H1 (cell line): Measurements from ENCODE around the gene BIN1. TPM values are rescaled to one million over a fixed set of nuclear protein-coding genes. Genes with fewer than 3 reads are reported as not detected.

ENCODE experiments used
- CTCF ChIA-PET: fragments of 300-600 bp; sonication (Branson Sonifier 250); formaldehyde crosslinking; loops from one replicate; lab custom pipeline; 2021; ENCODE audit not compliant: partially characterized antibody; lab: Charles Lee
- POLR2A ChIA-PET: fragments of 300-600 bp; sonication (Branson Sonifier 250); formaldehyde crosslinking; loops from one replicate; lab custom pipeline; 2021; ENCODE audit warnings: inconsistent platforms; ENCODE audit not compliant: partially characterized antibody; lab: Charles Lee
- DNase-seq, 2 experiments: peaks; one replicate each; pipeline versions ENCODE4 v3.0.0 to v3.0.0-alpha.2; 2010 to 2022; ENCODE audit warnings: low spot score in 2 of 2, low read depth in 1 of 2, mixed read lengths in 1 of 2
- FAIRE-seq: peaks from 2 replicates; lab custom pipeline; 2011; peaks lifted over from hg19 to GRCh38; lab: Jason Lieb, UNC
- H2AFZ ChIP-seq: 2 replicates; pipeline ENCODE4 v1.8.1; 2012; ENCODE audit warnings: low read length, inconsistent platforms
- H2AK5ac ChIP-seq: 2 replicates; pipeline ENCODE4 v1.6.1; 2013; ENCODE audit warnings: low read depth, low read length
- H2BK120ac ChIP-seq: replicated peaks from 2 replicates; pipeline ENCODE3; 2013; ENCODE audit warnings: low read depth, low read length, inconsistent platforms
- H2BK12ac ChIP-seq: 2 replicates; pipeline ENCODE4 v1.6.1; 2013; ENCODE audit warnings: low read depth, low read length
- H2BK15ac ChIP-seq: 2 replicates; pipeline ENCODE4 v1.6.1; 2013; ENCODE audit warnings: low read length
- H2BK20ac ChIP-seq: 2 replicates; pipeline ENCODE4 v1.6.1; 2013; ENCODE audit warnings: low read length
- H2BK5ac ChIP-seq: 2 replicates; pipeline ENCODE4 v1.6.1; 2013; ENCODE audit warnings: low read depth, low read length
- H3K14ac ChIP-seq: 2 replicates; pipeline ENCODE4 v1.6.1; 2013; ENCODE audit warnings: inconsistent platforms; ENCODE audit not compliant: insufficient read length
- H3K18ac ChIP-seq: 2 replicates; pipeline ENCODE4 v1.6.1; 2013; ENCODE audit warnings: low read length; ENCODE audit errors: extremely low read depth
- H3K23ac ChIP-seq: 2 replicates; pipeline ENCODE4 v1.6.1; 2013; ENCODE audit warnings: inconsistent platforms; ENCODE audit not compliant: insufficient read length
- H3K23me2 ChIP-seq: 2 replicates; pipeline ENCODE4 v1.6.1; 2013; ENCODE audit warnings: low read depth, low read length
- H3K27ac ChIP-seq: 2 replicates; pipeline ENCODE4 v1.6.1; 2011; ENCODE audit warnings: low read depth, low read length, inconsistent platforms
- H3K27me3 ChIP-seq, 4 experiments: replicated peaks in 1 of 4; 1 replicate in 1 of 4; 2 replicates in 3 of 4; pipeline versions ENCODE4 v1.6.1 to v1.8.1; 2011 to 2013; ENCODE audit warnings: low read length in 3 of 4, mild to moderate bottlenecking in 3 of 4, inconsistent platforms in 2 of 4, mixed read lengths in 2 of 4, moderate library complexity in 1 of 4; ENCODE audit not compliant: control insufficient read depth in 3 of 4, insufficient read depth in 3 of 4; ENCODE audit errors: extremely low read depth in 1 of 4
- H3K36me3 ChIP-seq, 4 experiments: 2 replicates each; pipeline versions ENCODE4 v1.6.1 to v1.8.1; 2011 to 2013; ENCODE audit warnings: mild to moderate bottlenecking in 4 of 4, low read length in 3 of 4, moderate library complexity in 2 of 4, control low read depth in 1 of 4, inconsistent platforms in 1 of 4; ENCODE audit not compliant: insufficient read depth in 4 of 4, control insufficient read depth in 2 of 4
- H3K4ac ChIP-seq: replicated peaks from 2 replicates; pipeline ENCODE3; 2013; ENCODE audit warnings: low read length, low read depth, mixed read lengths, inconsistent platforms; ENCODE audit not compliant: insufficient read length
- H3K4me1 ChIP-seq, 4 experiments: replicated peaks in 1 of 4; 1 replicate in 1 of 4; 2 replicates in 3 of 4; pipeline versions ENCODE4 v1.6.1 to v1.8.1; 2011 to 2013; ENCODE audit warnings: low read length in 3 of 4, inconsistent platforms in 2 of 4, mixed read lengths in 1 of 4; ENCODE audit not compliant: insufficient read depth in 4 of 4, control insufficient read depth in 3 of 4
- H3K4me2 ChIP-seq, 2 experiments: 2 replicates each; pipeline versions ENCODE4 v1.6.1 to v1.8.1; 2011 to 2013; ENCODE audit warnings: low read depth in 2 of 2, low read length in 2 of 2, control low read depth in 1 of 2, inconsistent platforms in 1 of 2, mild to moderate bottlenecking in 1 of 2; ENCODE audit not compliant: insufficient read depth in 1 of 2
- H3K4me3 ChIP-seq, 4 experiments: fragments of 200-600, 300-600 bp in 1 of 4; sonication (generic), shearing (Covaris generic), sonication (Bioruptor Twin) in 1 of 4; 2 replicates each; pipeline versions ENCODE4 v1.5.1 to v1.8.1; 2011 to 2016; ENCODE audit warnings: low read length in 4 of 4, low read depth in 3 of 4, control low read depth in 2 of 4, inconsistent platforms in 2 of 4, mild to moderate bottlenecking in 2 of 4, mixed read lengths in 1 of 4, moderate library complexity in 1 of 4; ENCODE audit not compliant: insufficient read depth in 2 of 4; ENCODE audit errors: extremely low read depth in 1 of 4
- H3K56ac ChIP-seq: replicated peaks from 2 replicates; pipeline ENCODE3; 2013; ENCODE audit warnings: low read depth, mild to moderate bottlenecking, mixed read lengths, low read length, inconsistent platforms; ENCODE audit not compliant: insufficient read length
- H3K79me1 ChIP-seq: 2 replicates; pipeline ENCODE4 v1.6.1; 2013; ENCODE audit warnings: low read depth, low read length, control low read depth
- H3K79me2 ChIP-seq, 2 experiments: 2 replicates each; pipeline versions ENCODE4 v1.6.1 to v1.8.1; 2012 to 2013; ENCODE audit warnings: low read length in 2 of 2, mild to moderate bottlenecking in 2 of 2, inconsistent platforms in 1 of 2; ENCODE audit not compliant: insufficient read depth in 2 of 2, control insufficient read depth in 1 of 2
- H3K9ac ChIP-seq, 4 experiments: replicated peaks in 1 of 4; 1 replicate in 1 of 4; 2 replicates in 3 of 4; pipeline versions ENCODE4 v1.6.1 to v1.8.1; 2011 to 2013; ENCODE audit warnings: low read depth in 3 of 4, low read length in 3 of 4, control low read depth in 2 of 4, mild to moderate bottlenecking in 2 of 4, moderate library complexity in 2 of 4, inconsistent platforms in 1 of 4; ENCODE audit errors: extremely low read depth in 1 of 4
- H3K9me3 ChIP-seq, 2 experiments: 2 replicates each; pipeline versions ENCODE4 v1.6.1 to v1.8.1; 2012 to 2013; ENCODE audit warnings: mild to moderate bottlenecking in 2 of 2, moderate library complexity in 2 of 2, control low read depth in 1 of 2, inconsistent platforms in 1 of 2, low read depth in 1 of 2, low read length in 1 of 2, mixed read lengths in 1 of 2; ENCODE audit not compliant: insufficient read depth in 2 of 2
- H4K20me1 ChIP-seq, 2 experiments: replicated peaks in 1 of 2; 2 replicates each; pipeline versions ENCODE3 to v1.8.1; 2011 to 2013; ENCODE audit warnings: inconsistent platforms in 2 of 2, low read length in 2 of 2, mild to moderate bottlenecking in 1 of 2; ENCODE audit not compliant: insufficient read depth in 2 of 2, control insufficient read depth in 1 of 2
- H4K5ac ChIP-seq: 2 replicates; pipeline ENCODE4 v1.6.1; 2013; ENCODE audit warnings: low read length, low read depth, mixed read lengths, inconsistent platforms; ENCODE audit not compliant: insufficient read length
- H4K8ac ChIP-seq: 2 replicates; pipeline ENCODE4 v1.8.0; 2013; ENCODE audit warnings: mild to moderate bottlenecking, moderate library complexity, low read length, inconsistent platforms; ENCODE audit not compliant: insufficient read depth; ENCODE audit errors: extremely low read depth
- H4K91ac ChIP-seq: replicated peaks from 2 replicates; pipeline ENCODE3; 2013; ENCODE audit warnings: low read length, mixed read lengths, inconsistent platforms; ENCODE audit not compliant: insufficient read length
- CBX8 ChIP-seq: fragments of 300-800, 300-1000 bp; sonication (generic); IDR thresholded peaks from 2 replicates; pipeline ENCODE4 v1.7.1; 2016; ENCODE audit warnings: low read depth, low read length, borderline replicate concordance
- CTBP2 ChIP-seq: IDR thresholded peaks from 2 replicates; pipeline ENCODE4 v1.7.0; 2011; ENCODE audit warnings: borderline replicate concordance, mild to moderate bottlenecking, moderate library complexity, mixed read lengths, low read length; ENCODE audit not compliant: insufficient read depth, insufficient read length
- E2F6 ChIP-seq: IDR thresholded peaks from 2 replicates; pipeline ENCODE4 v1.6.1; 2012; ENCODE audit warnings: inconsistent platforms
- EZH2 ChIP-seq: fragments of 200-600 bp; sonication (generic); IDR thresholded peaks from 2 replicates; pipeline ENCODE4 v1.7.1; 2012; ENCODE audit warnings: low read depth, mild to moderate bottlenecking, moderate library complexity, low read length, inconsistent platforms; ENCODE audit not compliant: severe bottlenecking
- FOSL1 ChIP-seq: IDR thresholded peaks from 2 replicates; pipeline ENCODE4 v1.6.1; 2011; ENCODE audit warnings: mild to moderate bottlenecking, low read depth, low read length, moderate library complexity; ENCODE audit not compliant: insufficient read depth
- HDAC2 ChIP-seq, 2 experiments: fragments of 300-600 bp in 1 of 2; sonication (generic) in 1 of 2; IDR thresholded peaks; 2 replicates each; pipeline ENCODE4 v1.6.1; 2011 to 2012; ENCODE audit warnings: low read depth in 2 of 2, low read length in 2 of 2, mild to moderate bottlenecking in 2 of 2, moderate library complexity in 2 of 2, borderline replicate concordance in 1 of 2, inconsistent platforms in 1 of 2
- JUN ChIP-seq: IDR thresholded peaks from 2 replicates; pipeline ENCODE4 v1.6.1; 2011; ENCODE audit warnings: low read depth, mild to moderate bottlenecking, improper control_type of control experiment, low read length
- RFX5 ChIP-seq: IDR thresholded peaks from 2 replicates; pipeline ENCODE4 v1.6.1; 2011; ENCODE audit warnings: low read depth, low read length, improper control_type of control experiment, borderline replicate concordance
- SAP30 ChIP-seq: fragments of 300-600 bp; sonication (generic); IDR thresholded peaks from 2 replicates; pipeline ENCODE4 v1.7.1; 2012; ENCODE audit warnings: low read length, moderate library complexity, mild to moderate bottlenecking, inconsistent platforms; ENCODE audit not compliant: insufficient read depth, insufficient replicate concordance
- SUZ12 ChIP-seq: fragments of 200-600 bp; sonication (generic); IDR thresholded peaks from 2 replicates; pipeline ENCODE4 v1.6.1; 2012; ENCODE audit warnings: mild to moderate bottlenecking, inconsistent platforms, low read length, moderate library complexity, mixed read lengths
- TBP ChIP-seq: IDR thresholded peaks from 2 replicates; pipeline ENCODE4 v1.6.1; 2011; ENCODE audit warnings: low read depth, low read length, improper control_type of control experiment
- YY1 ChIP-seq: IDR thresholded peaks from 2 replicates; pipeline ENCODE4 v1.6.1; 2011; ENCODE audit warnings: low read depth, mild to moderate bottlenecking, low read length
- WGBS, 2 experiments: shearing (Covaris generic) in 1 of 2; methylation state at CpG; one replicate each; pipeline versions ENCODE4 v1.1.6 to v1.1.7; 2013 to 2015; ENCODE audit warnings: low lambda C conversion rate in 2 of 2, mixed read lengths in 2 of 2, inconsistent platforms in 1 of 2, low coverage in 1 of 2, missing lambda C conversion rate in 1 of 2; ENCODE audit not compliant: insufficient replicate concordance in 2 of 2, insufficient coverage in 1 of 2, insufficient read length in 1 of 2; ENCODE audit errors: extremely low coverage in 1 of 2, missing lambda C conversion rate in 1 of 2; 5-methylcytosine and 5-hydroxymethylcytosine counted together
- polyA plus RNA-seq, 7 experiments: library from polyadenylated mRNA; depleted of rRNA in 3 of 7; stranded (reverse) in 5 of 7; unstranded in 2 of 7; fragments of >200 nt in 5 of 7; fragments of 200-250 nt in 2 of 7; gene quantifications; 1 replicate in 5 of 7; 2 replicates in 1 of 7; 4 replicates in 1 of 7; pipeline versions ENCODE4 v1.2.1 to v1.2.3, GENCODE V29; 2011 to 2013; ENCODE audit warnings: missing spikeins in 2 of 7, mixed read lengths in 2 of 7
- total RNA-seq: library from RNA; stranded (reverse); fragmentation: NEBNext Ultra II Directional; extraction: Animal tissue kit (Norgen Biotek cat#: 25700); gene quantifications from 2 replicates; pipeline ENCODE4 v1.2.1, GENCODE V29; 2021

The BIN1 gene
- total and polyA plus RNA-seq, 2 of the 8 experiments (the other 6 are each of a cell fraction or from before 2014, with no cell fraction given) = 23.6 to 35.6 TPM

- DNase-seq = no peak
- Histone ChIP-seq H3K4me1 (peaks cover 0 to 8% (median 5%) of the 10 kb centered on the region in 4 experiments; a peak in 4 of 7 replicates), H2AFZ (no peak overlapping the region), H4K8ac (no peak overlapping the region), H3K27me3 (no peaks in the 10 kb centered on the region), H3K79me2 (no peaks in the 10 kb centered on the region), H2BK12ac (no peak overlapping the region), H2BK5ac (no peak overlapping the region), H2AK5ac (no peak overlapping the region), H2BK120ac (no peak overlapping the region), H3K23ac (no peak overlapping the region), H4K91ac (no peak overlapping the region), H4K5ac (no peak overlapping the region), H3K14ac (no peak overlapping the region), H4K20me1 (no peaks in the 10 kb centered on the region), H3K27ac (no peak overlapping the region), H2BK15ac (no peak overlapping the region), H2BK20ac (no peak overlapping the region), H3K4ac (no peak overlapping the region), H3K4me2 (no peak overlapping the region), H3K79me1 (no peaks in the 10 kb centered on the region), H3K9ac (no peak overlapping the region), H3K56ac (no peak overlapping the region), H3K36me3 (no peaks in the 10 kb centered on the region), H3K23me2 (no peaks in the 10 kb centered on the region), H3K18ac (no peak overlapping the region), H3K9me3 (peaks cover 3 to 10% of the 10 kb centered on the region in 2 experiments; a peak in 2 of 4 replicates), H3K4me3 (no peak overlapping the region)
- ChIA-PET CTCF (interaction anchor here (0.6 to 3.2 kb wide), 10 partner anchors 11 to 100 kb away, joined by 3 to 9 read pairs (median 4); no protein-coding TSS in a partner anchor), POLR2A (interaction anchor here (1.4 kb wide), 1 partner anchor 42 kb away, joined by 3 read pairs; no protein-coding TSS in a partner anchor)
- FAIRE-seq = no peak
- WGBS, 2 experiments = 91% methylated on average over 4 of the region's 4 CpGs; no CpG with 5 or more reads in 1 of the 2 experiments
- TF ChIP-seq JUN (no peak), FOSL1 (no peak), E2F6 (no peak), RFX5 (no peak), HDAC2 (IDR thresholded peaks at IDR 0.05; ENCODE audit: borderline replicate concordance in 1 of 2, low read depth in 2 of 2, low read length in 2 of 2) (no peak), EZH2 (no peak), SUZ12 (no peak), YY1 (no peak), SAP30 (no peak), TBP (no peak), CTBP2 (no peak), CBX8 (no peak)
These were observed 47.4 kb upstream of the BIN1 start for GRCh38 chr2:127154396-127154795.
